H1 (cell line): ENCODE data around the gene TACC2. TPM values are rescaled to one million over a fixed set of nuclear protein-coding genes. Genes with fewer than 3 reads are reported as not detected.

Experiments used
- BRCA1 ChIP-seq: IDR thresholded peaks from 2 replicates; pipeline ENCODE4 v1.6.1; 2012; ENCODE audit warnings: low read depth, low read length, improper control_type of control experiment
- KDM1A ChIP-seq: fragments of 200-600, 300-600 bp; sonication (generic); IDR thresholded peaks from 2 replicates; pipeline ENCODE4 v1.7.1; 2016; ENCODE audit warnings: mild to moderate bottlenecking, low read length, borderline replicate concordance
- PHF8 ChIP-seq: fragments of 200-600 bp; sonication (generic); conservative IDR thresholded peaks from 2 replicates; pipeline ENCODE4 v1.7.1; 2012; ENCODE audit warnings: low read depth, mild to moderate bottlenecking, inconsistent platforms, low read length, moderate library complexity
- RNF2 ChIP-seq: fragments of 200-900, 300-1000 bp; sonication (generic); IDR thresholded peaks from 2 replicates; pipeline ENCODE4 v1.7.1; 2016; ENCODE audit warnings: borderline replicate concordance, low read depth, mild to moderate bottlenecking, antibody characterized with exemption, low read length; ENCODE audit not compliant: poor library complexity, severe bottlenecking; ENCODE audit errors: missing control alignments
- RXRA ChIP-seq: IDR thresholded peaks from 2 replicates; pipeline ENCODE4 v1.6.1; 2011; ENCODE audit warnings: low read depth, mild to moderate bottlenecking, low read length, moderate library complexity; ENCODE audit not compliant: insufficient read depth
- polyA plus RNA-seq, 7 experiments: library from polyadenylated mRNA; depleted of rRNA in 3 of 7; stranded (reverse) in 5 of 7; unstranded in 2 of 7; fragments of >200 nt in 5 of 7; fragments of 200-250 nt in 2 of 7; gene quantifications; 1 replicate in 5 of 7; 2 replicates in 1 of 7; 4 replicates in 1 of 7; pipeline versions ENCODE4 v1.2.1 to v1.2.3, GENCODE V29; 2011 to 2013; ENCODE audit warnings: missing spikeins in 2 of 7, mixed read lengths in 2 of 7
- total RNA-seq: library from RNA; stranded (reverse); fragmentation: NEBNext Ultra II Directional; extraction: Animal tissue kit (Norgen Biotek cat#: 25700); gene quantifications from 2 replicates; pipeline ENCODE4 v1.2.1, GENCODE V29; 2021

Gene TACC2
- total and polyA plus RNA-seq, 2 of the 8 experiments (the other 6 are each of a cell fraction or from before 2014, with no cell fraction given), result 21.2 to 46.6 TPM

DNA sequence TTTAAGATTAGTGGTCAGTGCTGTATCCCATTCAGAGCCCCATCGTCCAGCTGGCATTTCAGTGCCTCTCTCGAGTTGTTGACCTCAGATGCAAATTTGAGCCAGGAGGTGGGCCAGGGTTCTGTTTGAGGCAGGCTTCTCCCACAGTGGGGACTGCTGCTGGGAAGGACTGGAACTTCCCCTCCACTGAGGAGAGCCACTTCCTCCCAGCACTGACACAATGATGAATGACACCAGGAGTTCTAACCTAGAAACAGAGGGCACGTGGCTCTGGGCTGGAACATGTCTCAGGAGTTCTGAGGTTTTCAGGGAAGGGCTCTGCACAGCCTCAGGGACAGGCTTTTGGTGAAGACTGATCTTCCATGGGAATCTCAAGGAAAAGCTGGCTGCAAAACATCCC is 263.8 kb downstream of the TACC2 start (continued):
- TF ChIP-seq PHF8 (no peak), RNF2 (no peak), BRCA1 (no peak), RXRA (no peak), KDM1A (no peak)
- TF ChIP-seq, all 59 proteins: peak for 0
